Gastroesophageal sphincter (tissue), 3 donors: ENCODE measurements around the gene TMEM37.
"Not testable (repeated sequence)": the region's sequence is repeated elsewhere in the genome, so short reads cannot be mapped to it uniquely, and the experiment has no call there.

Experiments
- CTCF ChIP-seq, 4 experiments: fragments of 200-600 bp in 2 of 4; fragments of 450-650 bp in 2 of 4; sonication (generic) in 1 of 4; IDR thresholded peaks; one replicate each; pipeline ENCODE4 v1.5.1; 2017 to 2019; ENCODE audit warnings: antibody characterized with exemption in 4 of 4, mild to moderate bottlenecking in 2 of 4, moderate library complexity in 2 of 4
- POLR2A ChIP-seq, 2 donors: fragments of 450-650 bp; IDR thresholded peaks; one replicate each; pipeline ENCODE4 v1.6.1; 2017; ENCODE audit warnings: antibody characterized with exemption in 2 of 2, mild to moderate bottlenecking in 2 of 2, moderate library complexity in 1 of 2
- POLR2AphosphoS5 ChIP-seq: sonication (generic); formaldehyde crosslinking; IDR thresholded peaks from one replicate; pipeline ENCODE4 v1.6.1; 2017; ENCODE audit warnings: antibody characterized with exemption

GRCh38 chr2:119403618-119404017, 28.0 kb upstream of the TMEM37 start:
- not testable (repeated sequence) for TF ChIP-seq CTCF (IDR thresholded peaks at IDR 0.05); POLR2AphosphoS5; POLR2A (IDR thresholded peaks at IDR 0.05)
